ENCODE data around the gene POLE.

Gene POLE

DNA sequence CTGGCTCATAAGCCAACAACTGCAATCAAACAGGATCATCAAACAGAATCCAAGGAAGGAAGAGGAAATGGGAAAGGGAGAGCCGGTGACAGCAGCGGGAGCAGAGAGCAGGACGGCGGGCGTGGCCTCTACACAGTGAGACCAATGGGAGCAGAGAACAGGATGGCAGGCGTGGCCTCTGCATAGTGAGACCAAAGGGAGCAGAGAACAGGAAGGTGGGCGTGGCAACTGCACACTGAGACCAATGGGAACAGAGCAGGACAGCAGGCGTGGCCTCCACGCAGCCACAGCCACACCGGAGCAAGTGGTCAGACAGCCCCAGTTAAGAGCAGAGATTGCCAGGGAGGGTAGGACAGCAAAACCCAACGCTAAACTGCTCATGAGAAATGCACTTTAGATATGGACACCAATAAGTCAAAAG, 93.2 kb downstream of the POLE start:
- DNase-seq (ENCODE audit: low read depth): no peak

GRCh38 chr12:132593521-132593920, 93.6 kb downstream of the POLE start:
- DNase-seq (ENCODE audit: low read depth): no peak

DNA sequence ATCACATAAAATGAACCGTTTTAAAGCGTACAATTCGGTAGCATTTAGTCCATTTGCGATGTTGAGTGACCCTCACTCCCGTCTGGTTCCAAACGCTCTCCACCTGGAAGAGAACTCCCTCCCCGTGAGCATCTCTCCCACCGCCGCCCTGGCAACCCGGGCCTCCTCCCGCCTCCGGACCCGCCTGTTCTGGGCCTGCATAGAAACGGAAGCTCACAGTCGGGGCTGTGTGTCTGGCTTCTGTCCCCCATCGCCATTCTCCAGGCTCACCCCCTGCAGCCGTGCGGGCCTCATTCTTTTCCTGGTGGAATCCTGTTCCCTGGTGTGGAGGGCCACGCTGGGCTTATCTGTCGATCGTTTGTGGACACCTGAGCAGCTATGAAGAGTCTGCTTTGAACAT, 94.1 kb downstream of the POLE start:
- no peak for DNase-seq (ENCODE audit: low read depth)

DNA sequence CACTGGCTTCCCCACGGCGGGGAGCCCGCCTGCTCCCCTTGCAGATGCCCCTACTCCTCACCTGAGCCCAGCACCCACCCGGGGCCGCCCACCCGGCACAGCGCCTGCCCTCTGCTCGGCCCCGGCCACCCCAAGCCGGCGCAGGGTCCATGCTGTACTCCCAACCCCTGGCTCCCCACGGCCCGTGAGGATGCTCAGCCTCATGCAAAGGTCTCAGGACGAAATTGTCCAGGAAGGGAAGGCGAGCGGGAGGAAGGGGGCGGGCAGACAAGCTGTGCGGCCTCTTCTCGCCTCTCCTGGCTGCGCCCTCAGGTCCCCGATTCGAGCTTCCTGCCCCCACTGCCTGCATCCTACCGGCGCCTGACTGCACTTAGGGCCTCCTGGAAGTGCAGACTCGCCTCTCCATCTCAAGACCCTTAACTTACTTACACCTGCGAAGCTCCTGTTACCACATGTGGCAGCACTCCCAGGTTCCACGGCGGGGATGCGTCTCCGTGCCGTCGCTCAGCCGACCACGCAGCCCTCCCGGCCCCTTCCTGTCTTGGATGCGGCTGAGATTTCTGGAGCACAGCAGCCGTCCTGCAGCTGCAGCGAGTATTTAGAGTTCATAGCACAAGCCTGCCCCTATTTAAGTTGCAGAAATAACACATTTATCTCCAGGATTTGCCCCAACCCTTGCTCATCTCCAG, 94.7 kb downstream of the POLE start:
- no peak for DNase-seq (ENCODE audit: low read depth)

GRCh38 chr12:132591107-132591935, 95.8 kb downstream of the POLE start:
- no peak for DNase-seq (ENCODE audit: low read depth)

DNA sequence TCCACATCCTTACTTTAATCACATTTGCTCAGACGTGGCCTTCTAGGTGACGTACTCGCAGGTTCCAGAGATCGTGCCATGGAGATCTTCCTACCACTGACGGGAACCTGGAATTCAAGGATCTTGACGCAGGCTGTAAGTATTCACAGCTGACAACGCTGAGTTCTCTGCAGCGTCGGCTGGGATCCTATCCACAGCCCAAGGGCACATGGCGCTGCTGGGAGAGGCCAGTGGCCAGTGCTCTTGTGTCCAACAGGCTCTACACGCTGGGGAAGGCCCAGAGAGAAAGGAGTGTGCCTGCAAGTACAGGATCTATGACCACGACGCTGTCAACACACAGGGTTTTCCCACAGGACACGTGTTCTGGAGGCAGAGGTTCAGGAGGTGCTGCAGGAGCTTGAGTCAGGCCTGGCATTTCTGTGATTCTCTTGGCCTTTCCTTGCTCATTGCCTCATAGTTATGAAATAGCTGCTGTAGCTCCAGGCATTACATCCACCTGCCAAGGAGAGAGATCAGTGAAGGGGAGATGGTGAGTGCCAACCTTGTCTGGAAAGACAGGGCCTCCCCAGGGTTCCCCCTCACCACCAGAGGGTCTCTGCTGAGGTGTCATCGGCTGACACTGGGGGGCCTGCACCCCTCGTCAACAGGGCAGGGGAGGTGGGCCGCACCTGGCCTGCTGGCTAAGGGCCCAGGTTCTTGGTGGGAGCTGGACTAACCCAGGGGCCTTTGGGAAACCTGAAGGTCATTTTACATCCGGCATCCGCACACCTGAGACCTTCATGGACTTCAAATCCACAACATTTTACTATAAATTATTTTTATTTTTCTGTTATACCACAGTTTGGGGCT, 98.1 kb downstream of the POLE start:
- DNase-seq (ENCODE audit: low read depth): no peak

GRCh38 chr12:132588319-132588718, 98.8 kb downstream of the POLE start:
- no peak for DNase-seq (ENCODE audit: low read depth)

DNA sequence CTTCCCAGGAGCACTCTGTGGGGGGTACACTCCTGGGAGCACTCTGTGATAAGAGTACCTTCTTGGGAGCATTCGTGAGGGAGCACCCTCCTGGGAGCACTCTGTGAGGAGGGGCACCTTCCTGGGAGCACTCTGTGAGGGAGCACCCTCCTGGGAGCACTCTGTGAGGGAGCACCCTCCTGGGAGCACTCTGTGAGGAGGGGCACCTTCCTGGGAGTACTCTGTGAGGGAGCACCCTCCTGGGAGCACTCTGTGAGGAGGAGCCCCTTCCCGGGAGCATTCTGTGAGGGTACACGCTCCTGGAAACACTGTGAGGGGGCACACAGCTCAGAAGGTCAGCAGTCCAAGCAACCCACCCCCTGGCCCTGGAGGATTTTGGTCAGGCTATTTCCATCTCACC, 99.4 kb downstream of the POLE start:
- no peak for DNase-seq (ENCODE audit: low read depth)

DNA sequence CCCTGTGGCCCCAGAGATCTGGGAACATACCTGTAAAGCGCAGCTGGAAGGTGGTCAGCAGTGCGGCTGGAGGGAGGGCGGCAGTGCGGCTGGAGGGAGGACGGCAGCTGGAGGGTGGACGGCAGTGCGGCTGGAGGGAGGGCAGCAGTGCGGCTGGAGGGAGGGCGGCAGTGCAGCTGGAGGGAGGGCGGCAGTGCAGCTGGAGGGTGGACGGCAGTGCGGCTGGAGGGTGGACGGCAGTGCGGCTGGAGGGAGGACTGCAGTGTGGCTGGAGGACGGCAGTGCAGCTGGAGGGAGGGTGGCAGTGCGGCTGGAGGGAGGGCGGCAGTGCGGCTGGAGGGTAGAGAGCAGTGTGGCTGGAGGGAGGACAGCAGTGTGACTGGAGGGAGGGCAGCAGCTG, 100.2 kb downstream of the POLE start:
- DNase-seq (ENCODE audit: low read depth): no peak

- DNase-seq (ENCODE audit: low read depth): no peak
These were observed 102.0 kb downstream of the POLE start for GRCh38 chr12:132585177-132585576.

- no peak for DNase-seq (ENCODE audit: low read depth)
These were observed 102.7 kb downstream of the POLE start for GRCh38 chr12:132584429-132584828.

GRCh38 chr12:132583736-132584135, 103.4 kb downstream of the POLE start:
- DNase-seq (ENCODE audit: low read depth): no peak

DNA sequence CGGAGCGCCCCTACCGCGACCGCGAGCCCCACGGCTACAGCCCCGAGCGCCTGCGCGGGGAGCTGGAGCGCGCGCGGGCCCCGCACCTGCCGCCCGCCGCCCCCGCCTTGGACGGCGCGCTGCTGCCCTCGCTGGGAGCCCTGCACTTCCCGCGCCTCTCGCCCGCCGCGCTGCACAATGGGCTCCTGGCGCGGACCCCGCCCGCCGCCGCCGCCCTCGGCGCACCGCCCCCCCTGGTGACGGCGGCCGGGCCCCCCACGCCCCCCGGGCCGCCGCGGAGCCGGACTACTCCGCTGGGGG, 103.8 kb downstream of the POLE start:
- DNase-seq (ENCODE audit: low read depth): no peak

DNA sequence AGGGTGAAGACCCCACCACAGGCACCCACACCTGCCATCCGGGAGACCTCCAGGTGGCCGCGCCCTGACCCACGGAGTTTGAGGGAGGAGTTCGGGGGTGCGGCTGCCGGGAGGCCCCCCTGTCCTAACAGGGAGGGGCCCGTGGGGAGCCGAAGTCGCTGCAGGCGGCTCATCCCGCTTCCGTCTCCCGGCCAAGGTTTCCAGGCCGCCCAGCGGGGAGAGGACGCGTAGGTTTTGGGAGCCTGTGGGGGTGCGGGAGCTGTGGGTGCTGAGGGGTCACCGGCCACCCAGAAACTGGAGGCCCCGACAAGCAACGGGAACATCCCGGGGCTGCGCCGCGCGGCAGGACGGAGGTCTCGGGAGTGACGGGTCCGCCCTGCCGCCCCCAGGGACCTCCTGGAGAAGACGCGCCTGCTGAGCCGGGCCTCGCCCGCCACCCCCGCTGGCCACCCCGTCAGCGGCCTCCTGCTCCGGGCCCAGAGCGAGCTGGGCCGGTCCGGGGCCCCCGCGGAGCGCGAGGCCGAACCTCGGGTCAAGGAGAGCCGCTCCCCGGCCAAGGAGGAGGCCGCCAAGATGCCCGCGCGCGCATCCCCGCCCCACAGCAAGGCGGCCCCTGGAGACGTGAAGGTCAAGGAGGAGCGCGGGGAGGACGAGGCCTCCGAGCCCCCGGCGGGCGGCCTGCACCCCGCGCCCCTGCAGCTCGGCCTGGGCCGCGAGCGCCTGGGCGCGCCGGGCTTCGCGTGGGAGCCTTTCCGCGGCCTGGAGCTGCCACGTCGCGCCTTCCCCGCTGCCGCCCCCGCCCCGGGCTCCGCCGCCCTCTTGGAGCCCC, 104.3 kb downstream of the POLE start:
- no peak for DNase-seq (ENCODE audit: low read depth)

DNA sequence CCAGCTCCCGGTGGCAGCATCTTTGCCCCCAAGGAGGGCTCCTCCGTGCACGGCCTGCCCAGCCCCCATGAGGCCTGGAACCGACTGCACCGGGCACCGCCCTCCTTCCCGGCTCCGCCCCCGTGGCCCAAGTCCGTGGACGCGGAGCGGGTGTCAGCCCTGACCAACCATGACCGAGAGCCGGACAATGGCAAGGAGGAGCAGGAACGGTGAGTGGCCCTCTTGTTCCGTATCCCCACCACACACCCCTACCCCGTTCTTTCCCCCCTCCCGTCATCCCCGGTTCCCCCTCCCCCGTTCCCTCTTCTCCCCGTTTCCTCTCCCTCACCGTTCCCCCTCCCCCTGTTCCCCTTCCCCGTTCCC, 105.1 kb downstream of the POLE start:
- no peak for DNase-seq (ENCODE audit: low read depth)

GRCh38 chr12:132581348-132582057, 105.6 kb downstream of the POLE start:
- DNase-seq (ENCODE audit: low read depth): no peak

GRCh38 chr12:132580701-132581292, 106.3 kb downstream of the POLE start:
- no peak for DNase-seq (ENCODE audit: low read depth)

DNA sequence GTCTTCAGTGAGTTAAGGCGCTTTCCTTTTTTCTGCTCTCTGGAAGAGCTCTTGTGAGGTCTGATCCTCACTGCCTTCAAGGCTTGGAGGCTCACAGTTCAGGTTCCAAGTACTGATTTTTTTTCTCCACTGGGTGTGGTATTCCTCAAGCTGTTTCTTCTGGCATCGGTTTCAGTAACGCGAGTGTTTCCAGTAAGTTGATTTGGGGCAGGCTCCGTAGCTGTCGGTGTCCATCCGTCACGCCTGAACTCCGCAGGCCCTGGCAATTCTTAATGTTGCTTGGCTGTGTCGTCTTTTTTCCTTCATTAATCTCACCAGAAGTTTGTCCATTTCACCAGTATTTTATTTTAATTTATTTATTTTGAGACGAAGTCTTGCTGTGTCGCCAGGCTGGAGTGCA, 107.4 kb downstream of the POLE start:
- DNase-seq (ENCODE audit: low read depth): no peak

DNA sequence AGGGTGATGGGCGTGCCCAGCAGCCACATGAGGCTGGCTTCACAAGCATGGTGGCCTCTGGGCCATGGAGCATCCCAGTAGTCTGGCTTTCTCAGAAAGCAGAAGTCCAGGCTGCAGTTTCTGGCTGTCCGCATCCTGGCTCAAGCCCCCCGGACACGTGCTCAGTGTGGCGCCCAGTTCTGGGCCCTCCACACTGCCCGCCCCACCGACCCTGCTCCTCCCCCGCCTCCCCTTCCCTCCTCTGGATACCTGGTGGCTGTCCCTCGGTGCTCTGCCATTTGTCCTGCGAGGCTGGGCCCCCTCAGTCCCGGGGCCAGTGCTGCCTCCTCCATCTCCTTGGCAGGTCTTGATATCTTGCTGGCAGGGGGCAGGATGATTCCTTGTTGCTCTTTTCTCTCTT, 108.3 kb downstream of the POLE start:
- no peak for DNase-seq (ENCODE audit: low read depth)

DNA sequence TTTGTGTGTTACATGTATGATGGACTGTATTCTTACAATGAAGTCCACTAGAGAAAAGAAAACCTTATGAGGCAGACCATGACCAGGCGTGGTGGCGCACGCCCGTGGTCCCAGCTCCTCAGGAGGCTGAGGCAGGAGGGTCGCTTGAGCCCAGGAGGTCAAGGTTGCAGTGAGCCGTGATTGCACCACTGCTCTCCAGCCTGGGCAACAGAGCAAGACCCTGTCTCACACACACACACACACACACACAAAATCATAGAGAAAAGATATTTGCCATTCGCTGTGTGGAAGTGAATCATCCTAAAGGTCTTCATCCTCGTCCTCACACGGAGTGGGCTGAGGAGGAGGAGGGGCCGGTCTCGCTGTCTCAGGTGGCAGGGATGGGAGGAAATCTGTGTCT, 109.0 kb downstream of the POLE start:
- no peak for DNase-seq (ENCODE audit: low read depth)

All from activated T-helper 9 cell treated with anti-CD3 and anti-CD28 coated beads, Interleukin-2, amount 50 U/mL, for 16 hours (primary cell).